Stomach (tissue), 4 donors: Measurements from ENCODE around the gene FADS6.

ENCODE experiments used
- CTCF ChIP-seq, 7 experiments: fragments of 450-650 bp in 4 of 7; fragments of 200-600 bp in 3 of 7; sonication (generic) in 3 of 7; IDR thresholded peaks; one replicate each; pipeline ENCODE4 v1.5.1; 2016 to 2019; ENCODE audit warnings: antibody characterized with exemption in 7 of 7, control low read depth in 2 of 7, mild to moderate bottlenecking in 1 of 7
- POLR2A ChIP-seq, 4 donors: fragments of 450-650 bp; IDR thresholded peaks; one replicate each; pipeline ENCODE4 v1.6.1; 2016; ENCODE audit warnings: antibody characterized with exemption in 4 of 4, control low read depth in 2 of 4, mild to moderate bottlenecking in 1 of 4, moderate library complexity in 1 of 4

GRCh38 chr17:74860872-74861661 lies 32.4 kb downstream of the FADS6 start:
- TF ChIP-seq POLR2A (IDR thresholded peaks at IDR 0.05) (no peak), CTCF (IDR thresholded peaks at IDR 0.05) (no peak)
